ENCODE measurements around the gene ABCC5.

Gene ABCC5

GRCh38 chr3:183918178-183918577 lies 99.5 kb downstream of the ABCC5 start:
- DNase-seq, result no peak

GRCh38 chr3:183917776-183918175 lies 99.9 kb downstream of the ABCC5 start:
- DNase-seq, result no peak

- no peak for DNase-seq
Measured at GRCh38 chr3:183914856-183915255, 102.8 kb downstream of the ABCC5 start.

GRCh38 chr3:183913580-183913920 lies 104.1 kb downstream of the ABCC5 start:
- DNase-seq, result no peak

GRCh38 chr3:183912895-183913579 lies 104.6 kb downstream of the ABCC5 start:
- DNase-seq, result no peak

GRCh38 chr3:183911763-183912506 lies 105.7 kb downstream of the ABCC5 start:
- DNase-seq, result no peak

- no peak for DNase-seq
Measured at GRCh38 chr3:183911087-183911486, 106.6 kb downstream of the ABCC5 start.

- no peak for DNase-seq
Measured at GRCh38 chr3:183909030-183909600, 108.6 kb downstream of the ABCC5 start.

- no peak for DNase-seq
Measured at GRCh38 chr3:183907911-183908331, 109.8 kb downstream of the ABCC5 start.

- no peak for DNase-seq
Measured at GRCh38 chr3:183907176-183907575, 110.5 kb downstream of the ABCC5 start.

- no peak for DNase-seq
Measured at GRCh38 chr3:183906234-183906921, 111.3 kb downstream of the ABCC5 start.

- DNase-seq, result no peak
Measured at GRCh38 chr3:183904833-183905780, 112.6 kb downstream of the ABCC5 start.

- no peak for DNase-seq
Measured at GRCh38 chr3:183898028-183898431, 119.7 kb downstream of the ABCC5 start.

- no peak for DNase-seq
Measured at GRCh38 chr3:183897606-183898005, 120.1 kb downstream of the ABCC5 start.

- DNase-seq, result no peak
Measured at GRCh38 chr3:183896610-183897009, 121.1 kb downstream of the ABCC5 start.

GRCh38 chr3:183896184-183896583 lies 121.5 kb downstream of the ABCC5 start:
- DNase-seq, result no peak

GRCh38 chr3:183895774-183896173 lies 121.9 kb downstream of the ABCC5 start:
- DNase-seq, result no peak

GRCh38 chr3:183895296-183895695 lies 122.4 kb downstream of the ABCC5 start:
- peak; percentile 43 for DNase-seq

GRCh38 chr3:183892610-183893214 lies 125.0 kb downstream of the ABCC5 start:
- DNase-seq, result peak; percentile 91

GRCh38 chr3:183885766-183886165 lies 131.9 kb downstream of the ABCC5 start:
- DNase-seq, result no peak

GRCh38 chr3:183884427-183885296 lies 133.0 kb downstream of the ABCC5 start, which contains the start of gene PARL:
TSS of gene PARL (minus strand) at chr3:183884880. CDS start at chr3:183884846, 34 bp downstream.
- DNase-seq, result peak; percentile 95

All from COR-L47 (cell line).